ENCODE data around the gene PRR29. TPM values are rescaled to one million over a fixed set of nuclear protein-coding genes. Genes with fewer than 3 reads are reported as not detected.

The PRR29 gene
- total and polyA plus RNA-seq, 8 donors, result 1.0 to 9.6 (median 6.0) TPM

DNA sequence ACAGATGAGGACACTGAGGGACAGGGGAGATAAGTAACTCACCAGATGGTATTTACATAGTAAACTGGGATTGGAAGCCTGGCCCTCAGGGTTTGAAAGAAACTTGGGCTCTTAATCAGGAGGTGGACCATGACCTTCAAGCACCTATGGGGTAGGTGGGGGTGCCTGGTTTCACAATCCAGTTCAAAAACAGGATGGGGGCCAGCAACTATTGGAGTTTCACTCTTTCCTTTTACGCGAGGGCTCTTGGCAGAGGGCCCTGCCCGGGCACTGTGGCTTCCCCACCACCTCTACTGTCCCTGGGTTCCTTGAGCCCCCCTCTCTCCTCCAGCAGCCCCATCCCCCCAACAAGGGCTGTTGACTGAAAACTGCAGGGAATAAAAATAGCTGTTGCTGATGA is 11.3 kb upstream of the PRR29 start:
- H3K4me1 ChIP-seq, result peaks cover 31 to 51% of the 10 kb centered on the region in 2 donors

DNA sequence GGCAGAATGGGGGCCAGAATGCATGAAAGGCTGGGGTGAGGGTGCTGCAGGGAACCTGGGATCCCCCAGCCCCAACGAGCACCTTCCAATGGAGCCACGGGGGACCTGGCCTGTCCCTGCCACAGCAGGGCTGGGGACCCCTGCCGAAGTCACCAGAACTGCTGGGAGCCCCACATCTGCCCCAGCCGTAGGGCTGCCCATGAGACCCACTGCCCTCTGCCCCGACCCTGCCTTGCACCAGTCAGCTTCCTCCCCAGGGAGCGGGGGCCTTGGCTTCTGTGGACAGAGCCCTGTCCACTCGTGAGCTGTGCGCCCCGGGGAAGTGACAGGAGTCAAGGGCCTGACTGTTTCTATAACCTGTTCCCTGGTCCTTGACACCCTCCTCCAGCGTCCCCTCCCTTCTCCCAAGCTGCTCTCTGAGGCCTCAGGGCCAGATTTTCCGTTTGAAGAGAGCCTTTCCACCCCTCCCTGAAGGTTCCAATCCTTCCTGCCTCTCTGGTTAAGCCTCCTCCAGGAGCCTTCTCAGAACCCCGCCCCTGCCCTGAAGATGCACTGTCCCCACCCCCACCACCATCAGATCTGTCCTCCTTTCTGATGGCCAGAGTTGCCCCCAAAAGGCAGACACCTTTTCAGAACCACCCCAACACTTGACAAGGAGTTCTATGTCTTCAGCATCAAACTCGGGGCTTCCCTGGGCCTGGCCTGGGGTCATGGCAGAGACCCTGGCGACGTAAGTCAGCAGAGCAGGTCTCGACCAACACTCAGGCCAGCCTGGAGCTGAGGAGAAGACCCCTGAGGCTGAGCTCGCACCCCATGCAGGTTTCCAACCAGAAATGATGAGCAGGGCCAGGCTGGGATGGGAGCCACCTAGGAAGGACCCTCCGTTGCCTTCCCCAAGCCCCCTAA is 10.7 kb upstream of the PRR29 start:
- TF ChIP-seq, protein P1, sequence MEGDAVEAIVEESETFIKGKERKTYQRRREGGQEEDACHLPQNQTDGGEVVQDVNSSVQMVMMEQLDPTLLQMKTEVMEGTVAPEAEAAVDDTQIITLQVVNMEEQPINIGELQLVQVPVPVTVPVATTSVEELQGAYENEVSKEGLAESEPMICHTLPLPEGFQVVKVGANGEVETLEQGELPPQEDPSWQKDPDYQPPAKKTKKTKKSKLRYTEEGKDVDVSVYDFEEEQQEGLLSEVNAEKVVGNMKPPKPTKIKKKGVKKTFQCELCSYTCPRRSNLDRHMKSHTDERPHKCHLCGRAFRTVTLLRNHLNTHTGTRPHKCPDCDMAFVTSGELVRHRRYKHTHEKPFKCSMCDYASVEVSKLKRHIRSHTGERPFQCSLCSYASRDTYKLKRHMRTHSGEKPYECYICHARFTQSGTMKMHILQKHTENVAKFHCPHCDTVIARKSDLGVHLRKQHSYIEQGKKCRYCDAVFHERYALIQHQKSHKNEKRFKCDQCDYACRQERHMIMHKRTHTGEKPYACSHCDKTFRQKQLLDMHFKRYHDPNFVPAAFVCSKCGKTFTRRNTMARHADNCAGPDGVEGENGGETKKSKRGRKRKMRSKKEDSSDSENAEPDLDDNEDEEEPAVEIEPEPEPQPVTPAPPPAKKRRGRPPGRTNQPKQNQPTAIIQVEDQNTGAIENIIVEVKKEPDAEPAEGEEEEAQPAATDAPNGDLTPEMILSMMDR (IDR thresholded peaks at IDR 0.05), result no peak
- peaks cover 0 to 7% of the 10 kb centered on the region in 2 donors for H3K27me3 ChIP-seq
- ATAC-seq (no peak), DNase-seq (peak in 1 of 4 donors; percentile 71)
- intact Hi-C loops (cut with DNase I), result loop anchor here in 1 of 2 donors (10.0 kb wide), 1 partner anchor 63 kb away; no protein-coding TSS in a partner anchor
- H3K36me3 ChIP-seq, result no peaks in the 10 kb centered on the region
- peaks cover 31 to 51% of the 10 kb centered on the region in 2 donors for H3K4me1 ChIP-seq
- no peak overlapping the region for H3K27ac ChIP-seq
- no peaks in the 10 kb centered on the region for H3K9me3 ChIP-seq
- no peak overlapping the region for H3K4me3 ChIP-seq

More for the DNA sequence above, 11.3 kb upstream of the PRR29 start:
- intact Hi-C loops (cut with DNase I), result loop anchor here in 1 of 2 donors (10.0 kb wide), 1 partner anchor 62 kb away; no protein-coding TSS in a partner anchor
- ATAC-seq (no peak), DNase-seq (no peak)
- Histone ChIP-seq H3K27me3 (peaks cover 0 to 7% of the 10 kb centered on the region in 2 donors), H3K9me3 (peaks cover 0 to 6% of the 10 kb centered on the region in 2 donors), H3K27ac (no peak overlapping the region), H3K36me3 (no peaks in the 10 kb centered on the region), H3K4me3 (no peak overlapping the region)
- TF ChIP-seq, protein P1 (IDR thresholded peaks at IDR 0.05), result no peak

DNA sequence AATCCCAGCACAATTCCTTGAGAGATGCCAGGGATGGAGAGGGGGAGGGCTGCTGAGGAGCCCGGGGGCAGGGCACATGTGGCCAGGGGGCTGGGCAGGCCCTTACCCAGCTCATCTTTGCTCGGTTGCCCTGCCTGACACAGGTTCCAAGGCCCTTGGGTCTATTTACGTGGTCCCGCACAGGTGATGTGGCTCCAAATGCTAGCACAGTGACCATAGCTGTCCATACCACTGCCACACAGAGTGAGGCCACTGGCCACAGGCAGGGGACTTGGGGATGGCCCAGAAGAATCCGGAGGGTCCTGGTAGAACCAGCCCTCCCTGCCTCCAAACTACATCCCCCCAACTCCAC is 10.0 kb upstream of the PRR29 start:
- no peaks in the 10 kb centered on the region for H3K9me3 ChIP-seq
- peaks cover 0 to 7% of the 10 kb centered on the region in 2 donors for H3K27me3 ChIP-seq
- DNase-seq, result no peak
- no peak overlapping the region for H3K4me3 ChIP-seq
- intact Hi-C loops (cut with DNase I), result loop anchor here in 1 of 2 donors (10.0 kb wide), 1 partner anchor 63 kb away; no protein-coding TSS in a partner anchor
- no peaks in the 10 kb centered on the region for H3K36me3 ChIP-seq
- ATAC-seq, result no peak
- TF ChIP-seq, protein P1 (IDR thresholded peaks at IDR 0.05), result no peak
- no peak overlapping the region for H3K27ac ChIP-seq
- peaks cover 31 to 47% of the 10 kb centered on the region in 2 donors for H3K4me1 ChIP-seq

DNA sequence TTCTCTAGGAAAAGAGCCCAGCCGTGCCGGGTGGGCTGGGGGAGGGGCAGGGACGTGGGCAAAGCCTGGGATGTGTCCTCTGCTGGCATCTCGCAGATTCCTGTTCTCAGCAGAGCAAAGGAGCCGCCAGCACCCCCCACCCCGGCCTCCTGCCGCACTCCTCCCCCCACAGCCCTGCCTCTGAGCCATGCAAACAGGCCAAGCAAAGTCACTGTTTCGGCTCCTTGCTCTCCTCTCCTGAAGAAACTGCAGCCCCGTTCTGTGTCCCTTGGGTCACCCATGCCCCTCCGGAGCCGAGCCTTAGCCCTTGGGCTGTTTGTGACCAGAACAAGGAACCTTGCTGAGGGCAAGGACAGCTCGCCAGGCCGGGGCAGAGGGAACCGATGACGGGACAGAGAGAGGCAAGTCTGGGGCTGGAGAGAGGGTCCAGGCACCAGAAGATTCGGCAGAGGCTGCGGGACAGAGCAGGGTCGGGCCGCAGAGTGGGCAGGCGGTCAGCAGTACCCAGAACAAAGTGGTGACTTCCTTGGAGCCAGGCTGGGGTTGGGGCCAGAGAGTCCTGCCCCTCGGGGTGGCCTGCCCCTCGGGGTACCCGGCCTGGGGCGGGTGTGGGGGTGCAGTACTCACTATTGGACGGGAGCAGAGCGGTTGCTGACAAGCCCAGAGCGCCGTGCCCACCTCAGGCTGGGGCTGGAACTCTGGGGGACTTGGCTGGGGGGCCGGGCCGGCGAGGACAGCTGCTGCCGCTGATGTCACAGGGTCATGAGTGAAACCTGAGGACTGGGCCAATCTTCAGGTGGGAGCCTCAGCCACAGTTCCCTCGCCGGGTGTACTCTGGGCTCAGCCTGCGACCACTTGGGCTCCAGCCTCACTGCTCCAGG is 9.2 kb upstream of the PRR29 start:
- TF ChIP-seq, protein P1 (IDR thresholded peaks at IDR 0.05), result no peak
- ATAC-seq, result no peak
- DNase-seq, result peak in 1 of 4 donors; percentile 68
- Histone ChIP-seq H3K4me3 (no peak overlapping the region), H3K9me3 (no peaks in the 10 kb centered on the region), H3K4me1 (peaks cover 24 to 39% of the 10 kb centered on the region in 2 donors), H3K36me3 (no peaks in the 10 kb centered on the region), H3K27ac (no peak overlapping the region), H3K27me3 (peaks cover 0 to 7% of the 10 kb centered on the region in 2 donors)
- intact Hi-C loops (cut with DNase I), result loop anchor here in 1 of 2 donors (10.0 kb wide), 1 partner anchor 64 kb away; no protein-coding TSS in a partner anchor
